Right kidney (tissue), 9 donors: ENCODE data around the gene DCLRE1B.

ENCODE experiments used
- DNase-seq: peaks from one replicate; pipeline ENCODE4 v3.0.0-alpha.2; 2016
- long read RNA-seq, 8 donors: transcript quantifications; one replicate each; lab custom pipeline, GENCODE V29; 2026

DCLRE1B gene
- long read RNA-seq, donor 1, partial matches to known transcripts, result 0 of 4 reads
- long read RNA-seq, donor 1, other reads (novel, unspliced or antisense), result 0 of 4 reads
- long read RNA-seq, donor 2, partial matches to known transcripts, result 0 of 1 reads
- long read RNA-seq, donor 2, other reads (novel, unspliced or antisense), result 0 of 1 reads
- long read RNA-seq, donor 3, partial matches to known transcripts, result 0 of 2 reads
- long read RNA-seq, donor 3, other reads (novel, unspliced or antisense), result 0 of 2 reads
- long read RNA-seq, donor 4, partial matches to known transcripts, result 0 of 3 reads
- long read RNA-seq, donor 4, other reads (novel, unspliced or antisense), result 0 of 3 reads
- long read RNA-seq, donor 5, partial matches to known transcripts, result 0 of 3 reads
- long read RNA-seq, donor 5, other reads (novel, unspliced or antisense), result 0 of 3 reads
- long read RNA-seq, donor 6, partial matches to known transcripts, result 0 of 1 reads
- long read RNA-seq, donor 6, other reads (novel, unspliced or antisense), result 0 of 1 reads
- long read RNA-seq, donor 7, transcript DCLRE1B-201 (4 exons, 3,940 nt), result major isoform, 5 of 10 reads
- long read RNA-seq, donor 7, partial matches to known transcripts, result 5 of 10 reads
- long read RNA-seq, donor 7, other reads (novel, unspliced or antisense), result 0 of 10 reads
- long read RNA-seq, donor 8, transcript DCLRE1B-201 (4 exons, 3,940 nt), result major isoform, 6 of 13 reads
- long read RNA-seq, donor 8, partial matches to known transcripts, result 6 of 13 reads
- long read RNA-seq, donor 8, other reads (novel, unspliced or antisense), result 0 of 13 reads

DNA sequence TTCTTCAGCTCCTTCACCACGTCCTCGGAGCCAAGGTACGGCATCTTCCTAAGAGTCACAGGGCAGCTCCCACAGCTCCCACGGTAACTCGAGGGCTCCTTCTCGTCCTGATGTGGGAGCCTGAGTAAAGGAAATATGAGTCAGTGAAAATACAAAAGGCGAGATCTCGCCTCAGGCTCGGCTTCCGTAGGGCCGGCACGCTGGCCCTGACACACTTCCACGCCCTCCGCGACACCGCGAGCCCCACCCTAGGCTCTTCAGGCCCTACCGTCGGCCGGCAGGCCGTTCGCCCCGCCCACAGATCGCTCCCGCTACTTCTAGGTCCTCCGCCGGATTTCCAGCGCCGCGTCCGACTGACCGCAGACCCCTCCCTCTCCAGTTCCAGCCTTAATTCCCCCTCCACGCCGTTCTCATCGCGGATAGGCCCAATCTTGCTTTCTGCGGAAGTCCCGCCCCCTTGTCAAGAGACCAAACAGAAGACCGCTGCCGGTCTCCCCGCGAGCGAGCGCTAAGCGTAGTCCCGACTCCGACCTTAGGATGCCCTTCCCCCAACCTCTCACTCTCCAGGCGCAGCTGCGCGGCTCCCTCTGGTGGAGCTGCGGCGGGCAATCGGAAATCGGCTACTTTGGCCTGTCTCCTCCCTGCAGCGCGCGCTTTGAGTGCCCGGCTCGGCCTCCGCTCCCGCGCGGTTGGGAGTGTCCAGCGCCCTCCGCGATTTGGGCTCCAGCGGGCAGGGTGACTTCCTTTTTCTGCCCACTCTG lies at the start of gene DCLRE1B, which contains the start of gene AP4B1:
DCLRE1B (plus strand) TSS at position 653 of the 761 bp plus-strand sequence. CDS start 261 bp downstream, outside the sequence.
AP4B1 (minus strand) TSS at position 126 of the 761 bp plus-strand sequence; CDS start at position 44, 82 bp downstream.
- peak; percentile 90 for DNase-seq

DNA sequence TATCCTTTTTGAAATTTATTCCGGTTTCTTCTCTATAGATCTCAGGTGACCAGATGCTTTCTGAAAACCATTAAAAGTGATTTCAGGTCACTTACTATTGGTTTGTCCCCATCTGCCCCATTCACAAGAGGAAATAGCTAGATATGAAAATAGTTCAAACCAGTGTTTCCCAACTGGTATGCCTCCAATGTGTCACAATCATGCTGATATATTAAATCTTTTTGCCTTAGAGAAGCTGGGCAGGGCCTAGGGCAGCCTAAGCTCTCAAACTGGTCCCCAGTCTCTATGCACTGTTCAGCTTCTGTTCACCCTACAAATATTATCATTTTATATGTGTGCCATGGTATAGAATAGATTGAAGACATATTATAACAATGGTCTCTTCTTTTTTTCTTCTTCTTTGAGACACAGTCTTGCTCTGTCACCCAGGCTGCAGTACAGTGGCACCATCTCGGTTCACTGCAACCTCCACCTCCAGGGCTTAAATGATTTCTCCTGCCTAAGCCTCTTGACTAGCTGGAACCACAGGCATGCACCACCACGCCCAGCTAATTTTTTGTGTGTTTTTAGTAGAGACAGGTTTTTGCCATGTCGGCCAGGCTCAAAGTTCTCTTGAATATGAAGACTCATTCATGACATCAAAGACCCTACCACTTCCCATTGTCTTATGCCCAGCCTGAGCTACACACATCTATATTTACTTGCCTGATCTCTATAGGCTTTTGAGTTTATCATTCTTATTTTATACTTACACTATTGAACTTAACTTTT lies 49.3 kb upstream of the DCLRE1B start:
- DNase-seq, result no peak

DNA sequence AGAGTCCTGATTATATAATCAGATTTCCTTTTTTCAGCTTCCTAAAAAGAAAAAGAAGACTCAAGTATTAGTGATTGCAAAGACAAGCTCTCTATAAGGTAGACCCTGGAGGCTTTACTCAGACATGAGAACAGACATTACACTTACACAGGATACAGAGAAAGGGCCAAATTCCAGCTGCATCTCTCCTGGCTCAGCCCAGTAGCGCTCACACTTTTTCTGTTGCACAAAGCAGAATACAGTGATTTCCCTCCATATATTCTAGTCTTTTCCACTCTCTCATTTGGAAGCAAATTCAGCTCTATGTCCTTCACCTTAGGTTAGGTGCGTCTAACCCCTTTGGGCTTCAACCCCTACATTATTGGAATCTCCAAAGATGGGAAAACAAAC lies 48.7 kb upstream of the DCLRE1B start:
- no peak for DNase-seq

DNA sequence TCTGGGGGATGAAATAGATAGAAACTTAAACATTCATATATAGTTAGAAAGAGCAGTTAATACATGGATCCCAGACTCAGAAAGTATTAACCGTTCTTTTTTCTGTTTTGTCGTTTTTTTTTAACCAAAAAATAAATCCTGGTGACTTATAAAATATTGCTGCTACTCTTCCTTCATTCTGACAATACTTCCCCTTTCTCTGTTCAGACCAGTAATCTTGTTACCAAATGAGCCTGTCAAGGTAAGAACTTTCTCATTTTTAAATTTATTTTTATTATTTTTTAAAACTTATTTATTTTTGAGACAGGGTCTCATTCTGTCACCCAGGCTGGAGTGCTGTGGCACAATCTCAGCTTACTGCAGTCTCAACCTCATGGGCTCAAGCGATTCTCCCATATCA lies 47.4 kb upstream of the DCLRE1B start:
- DNase-seq, result no peak

DNA sequence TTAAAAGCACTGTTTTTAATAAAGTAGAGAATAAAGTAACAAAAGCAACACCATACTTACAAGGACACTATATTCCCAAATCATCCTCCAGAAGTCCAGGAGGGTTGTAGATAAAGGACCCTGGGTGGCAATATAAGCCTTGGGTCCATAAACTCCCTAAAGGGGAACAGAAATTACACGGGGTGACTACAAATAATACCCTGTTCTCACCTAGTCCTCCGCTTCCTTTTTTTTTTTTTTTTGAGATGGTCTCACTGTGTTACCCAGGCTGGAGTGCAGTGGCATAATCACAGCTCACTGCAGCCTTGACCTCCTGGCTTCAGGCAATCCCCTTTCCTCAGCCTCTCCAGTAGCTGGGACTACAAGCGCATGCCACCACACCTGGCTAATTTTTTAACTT lies 46.7 kb upstream of the DCLRE1B start:
- no peak for DNase-seq

DNA sequence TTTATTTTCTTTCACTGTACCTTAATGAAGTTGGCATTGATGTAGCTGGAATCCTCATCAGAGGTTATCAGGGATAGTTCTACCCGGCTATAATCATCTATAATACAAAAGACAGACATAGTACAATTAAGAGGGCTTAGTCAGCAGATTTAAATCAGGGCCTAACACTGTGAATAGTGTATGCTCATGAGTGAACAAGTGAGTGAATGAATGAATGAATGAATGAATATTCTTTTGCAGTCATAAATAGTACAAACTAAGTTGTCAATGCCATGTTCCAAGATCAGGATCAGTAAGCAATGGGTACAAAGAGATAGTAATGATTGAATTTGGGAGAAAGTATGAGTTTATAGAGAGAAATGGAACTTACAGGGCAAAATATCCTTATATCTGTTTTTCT lies 46.1 kb upstream of the DCLRE1B start:
- DNase-seq, result no peak

DNA sequence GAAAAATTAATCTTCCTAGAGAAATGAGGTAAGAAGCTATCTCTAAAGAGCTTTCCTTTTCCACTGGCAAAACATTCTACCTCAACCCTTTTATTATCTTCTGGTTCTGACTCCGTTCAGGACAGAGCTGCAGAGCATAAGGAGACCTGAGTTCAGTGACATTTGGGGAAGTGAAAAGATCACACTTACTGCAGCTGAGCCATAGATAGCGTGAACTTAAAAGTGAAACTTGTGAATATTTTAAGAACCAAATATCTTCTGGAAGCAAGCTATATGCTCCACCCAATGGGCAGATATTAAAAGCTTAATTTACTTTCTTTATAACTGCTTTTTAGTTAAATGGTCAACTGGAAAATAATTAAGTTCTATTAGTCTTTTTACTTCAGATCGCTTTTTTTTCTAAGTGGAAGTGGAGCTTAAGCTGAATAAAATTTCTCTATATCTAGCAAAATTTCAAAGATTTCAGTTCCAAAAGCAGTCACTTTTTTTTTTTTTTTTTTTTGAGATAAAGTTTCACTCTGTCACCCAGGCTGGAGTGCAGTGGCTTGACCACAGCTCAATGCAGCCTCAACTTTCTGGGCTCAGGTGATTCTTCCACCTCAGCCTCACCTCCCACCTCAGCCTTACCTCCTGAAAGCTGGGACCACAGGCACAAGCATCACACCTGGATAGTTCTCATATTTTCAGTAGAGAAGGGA lies 45.5 kb upstream of the DCLRE1B start:
- no peak for DNase-seq

DNA sequence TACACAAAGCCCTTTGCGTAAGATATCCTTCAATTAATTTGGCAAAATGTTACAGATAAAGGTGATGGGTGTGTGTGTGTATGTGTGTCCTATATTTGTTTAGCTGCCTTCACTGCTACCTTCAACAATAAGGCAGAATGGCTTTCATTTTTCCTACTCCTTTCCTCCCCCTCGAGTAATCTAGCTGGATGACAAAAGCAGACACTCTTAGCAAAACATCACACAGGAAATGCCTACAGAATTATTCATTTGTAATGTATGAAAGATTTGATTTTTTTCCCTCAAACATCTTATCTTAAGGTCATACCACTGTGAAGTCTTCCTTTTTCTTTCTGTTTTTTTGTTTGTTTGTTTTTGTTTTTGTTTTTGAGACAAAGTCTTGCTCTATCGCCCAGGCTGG lies 44.2 kb upstream of the DCLRE1B start:
- no peak for DNase-seq

DNA sequence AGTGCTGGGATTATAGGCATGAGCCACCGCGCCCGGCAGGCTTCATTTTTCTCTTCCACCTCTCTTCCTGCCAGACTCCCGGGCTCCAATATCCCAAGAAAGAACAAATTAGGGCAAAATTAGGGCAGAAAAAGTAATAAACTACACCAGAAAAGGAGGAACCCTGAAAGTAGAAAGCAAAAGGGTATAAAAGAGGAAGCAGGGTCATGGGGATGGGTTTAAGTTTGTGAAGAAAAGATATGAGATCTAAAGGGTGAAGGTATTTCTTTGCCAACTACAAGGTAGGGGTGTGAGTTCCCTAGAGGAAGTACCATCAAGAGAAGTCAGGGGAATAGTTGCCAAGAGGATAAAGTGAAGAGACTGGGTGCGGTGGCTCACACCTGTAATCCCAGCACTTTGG lies 43.5 kb upstream of the DCLRE1B start:
- no peak for DNase-seq

DNA sequence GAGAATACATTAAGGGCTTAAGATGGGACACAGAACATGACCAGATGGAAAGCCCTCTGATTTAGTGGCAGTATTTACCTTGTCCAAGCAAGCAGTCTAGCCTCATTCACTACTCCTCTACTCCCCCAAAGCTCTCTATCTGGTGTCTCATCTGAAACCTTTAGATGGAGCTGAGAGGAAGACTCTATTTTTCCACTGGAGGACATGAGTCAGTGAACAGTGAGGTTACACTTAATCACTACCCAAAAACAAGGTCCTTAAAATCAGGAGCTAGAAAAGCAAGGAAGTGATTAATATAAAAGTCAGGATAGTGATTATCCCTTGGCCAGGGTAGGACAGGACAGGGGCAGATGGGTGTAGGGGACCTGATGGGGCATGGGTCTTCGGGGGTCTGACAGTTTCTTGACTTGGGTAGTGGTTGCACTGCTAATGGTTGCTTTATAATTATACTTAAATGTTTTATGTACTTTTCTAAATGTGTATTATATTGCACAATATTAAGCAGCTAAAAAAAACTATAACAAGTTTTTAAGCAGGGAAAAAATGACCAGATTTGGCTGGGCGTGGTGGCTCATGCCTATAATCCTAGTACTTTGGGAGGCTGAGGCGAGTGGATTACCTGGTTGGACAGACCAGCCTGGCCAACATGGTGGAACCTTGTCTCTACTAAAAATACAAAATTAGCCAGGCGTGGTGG lies 36.6 kb upstream of the DCLRE1B start:
- DNase-seq, result no peak

DNA sequence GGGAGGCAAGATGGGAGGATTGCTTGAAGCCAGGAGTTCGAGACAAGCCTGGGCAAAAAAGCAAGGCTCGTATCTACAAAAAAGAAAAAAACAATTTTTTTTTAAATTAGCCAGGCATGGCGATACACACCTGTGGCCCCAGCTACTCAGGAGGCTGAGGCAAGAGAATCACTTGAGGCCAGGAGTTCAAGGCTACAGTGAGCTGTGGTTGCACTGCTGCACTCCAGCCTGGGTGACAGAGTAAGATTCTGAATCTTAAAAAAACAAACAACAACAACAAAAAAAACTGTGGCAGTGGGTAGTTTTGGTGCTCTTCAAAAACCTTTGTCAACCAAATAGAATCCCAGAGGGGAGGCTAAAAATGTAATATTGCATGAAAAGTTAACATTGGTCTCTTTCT lies 34.3 kb upstream of the DCLRE1B start:
- no peak for DNase-seq

DNA sequence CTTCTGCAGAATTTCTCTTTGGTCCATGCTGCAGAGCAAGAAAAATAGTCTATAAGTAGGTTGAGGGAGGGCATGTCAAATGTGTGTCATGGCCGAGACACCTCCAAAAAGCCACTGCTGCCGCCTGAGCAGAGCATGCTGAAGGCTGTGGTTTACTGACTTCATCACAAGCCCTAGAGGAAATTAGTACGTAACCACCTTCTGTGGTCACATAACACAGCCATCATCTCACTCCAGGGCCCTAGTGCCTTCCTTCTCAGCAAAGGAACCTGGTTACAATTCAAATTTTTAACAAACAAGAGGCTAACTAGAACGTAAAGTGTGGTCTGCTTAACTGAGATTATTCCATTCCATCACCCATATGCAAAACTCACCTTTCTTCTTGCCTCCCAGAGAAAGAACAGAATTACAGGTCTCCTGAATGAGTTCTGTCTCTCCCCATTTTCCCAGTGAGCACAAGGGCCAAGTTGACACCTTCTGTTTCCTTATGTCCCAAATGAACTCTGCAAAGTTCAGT lies 33.5 kb upstream of the DCLRE1B start, which contains the start of gene PTPN22:
PTPN22 (minus strand) TSS at position 116 of the 517 bp plus-strand sequence.
- DNase-seq, result no peak

DNA sequence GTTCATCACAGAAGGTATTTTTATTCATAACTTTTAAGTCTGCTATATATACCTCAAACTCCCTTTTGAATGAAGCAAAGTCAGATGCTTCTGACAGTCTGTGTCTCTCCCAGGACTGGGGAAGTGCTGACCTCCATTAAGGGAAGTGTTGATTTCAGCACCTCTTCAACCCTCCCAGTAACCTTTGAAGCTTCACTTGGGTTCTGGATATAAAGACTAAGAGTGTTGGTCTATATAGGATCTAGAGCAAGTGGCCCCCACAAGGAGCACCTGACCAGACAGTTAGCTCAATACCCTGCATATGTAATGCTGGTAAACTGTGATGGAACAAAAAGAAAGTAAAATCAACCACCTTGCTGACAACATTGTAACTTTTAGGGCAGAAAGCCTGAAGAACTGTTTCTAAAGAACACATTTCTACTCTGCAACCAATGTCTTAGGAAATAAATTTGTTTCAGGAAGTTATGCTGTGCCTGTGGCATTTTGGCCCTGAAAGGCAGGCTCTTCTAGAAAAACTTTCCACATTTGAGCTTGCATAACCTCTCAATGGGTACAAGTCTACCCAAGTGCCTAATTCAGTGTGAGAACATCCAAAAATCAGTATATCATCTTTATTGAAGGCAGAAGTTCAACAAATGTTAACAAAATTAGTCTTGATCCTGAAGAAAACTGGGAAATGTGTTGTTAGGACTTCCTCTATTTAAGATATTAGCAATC lies 32.7 kb upstream of the DCLRE1B start:
- DNase-seq, result no peak

DNA sequence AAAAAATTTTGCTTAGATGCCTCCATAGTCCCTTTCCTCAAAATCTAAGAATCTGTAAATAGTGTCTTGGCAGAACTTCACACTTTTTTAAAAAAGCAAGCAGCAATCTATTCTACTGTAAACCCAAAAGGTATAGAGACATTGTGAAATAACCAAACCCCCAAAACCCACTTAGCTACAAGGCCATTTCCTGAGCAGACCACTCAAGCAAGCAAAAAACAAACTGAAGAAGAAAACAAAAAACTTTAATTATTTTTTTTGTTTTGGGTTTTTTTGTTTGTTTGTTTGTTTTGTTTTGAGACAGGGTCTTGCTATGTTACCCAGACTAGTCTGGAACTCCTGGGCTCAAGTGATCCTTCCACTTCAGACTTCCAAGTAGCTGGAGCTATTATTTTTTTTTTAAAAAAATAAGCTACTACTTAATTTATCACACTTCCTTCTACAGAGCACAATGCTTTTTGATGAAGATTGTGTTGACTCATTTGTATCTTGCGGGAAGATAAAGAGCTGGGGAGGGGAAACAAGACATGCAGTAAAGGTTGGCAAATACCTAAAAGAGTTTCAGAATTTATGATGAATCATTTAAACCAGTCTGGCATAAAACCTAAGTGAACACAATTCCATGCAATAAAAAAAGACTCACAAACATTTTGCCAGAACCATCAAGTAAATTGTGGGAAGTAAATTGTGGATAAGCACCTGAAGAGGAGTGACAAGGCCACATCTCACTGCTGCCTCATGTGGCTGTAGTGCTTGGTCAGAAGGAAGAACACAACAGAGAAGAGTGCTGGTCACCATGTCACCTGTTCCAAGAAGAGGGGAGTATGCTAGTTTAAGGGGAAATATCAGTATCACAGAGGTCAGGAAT lies 30.9 kb upstream of the DCLRE1B start:
- no peak for DNase-seq

DNA sequence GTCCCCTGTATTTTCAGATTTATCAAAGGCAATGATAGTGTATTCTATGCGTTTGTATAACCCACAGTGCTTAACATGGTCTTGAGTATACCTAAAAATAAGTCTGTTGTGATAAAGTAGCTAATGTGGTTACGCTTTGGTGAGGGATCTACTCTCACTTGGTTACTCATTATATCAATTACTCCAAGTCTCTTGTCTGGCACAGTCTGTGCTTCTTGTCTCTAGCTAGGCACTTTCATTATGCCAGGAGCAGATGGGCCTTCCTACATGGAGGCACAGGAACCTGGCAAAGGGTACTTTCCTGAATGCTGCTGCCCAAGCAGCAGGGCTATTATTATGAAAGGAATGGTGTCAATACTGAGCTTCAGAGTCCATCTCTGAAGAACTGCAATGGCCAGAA lies 29.4 kb upstream of the DCLRE1B start:
- DNase-seq, result no peak

DNA sequence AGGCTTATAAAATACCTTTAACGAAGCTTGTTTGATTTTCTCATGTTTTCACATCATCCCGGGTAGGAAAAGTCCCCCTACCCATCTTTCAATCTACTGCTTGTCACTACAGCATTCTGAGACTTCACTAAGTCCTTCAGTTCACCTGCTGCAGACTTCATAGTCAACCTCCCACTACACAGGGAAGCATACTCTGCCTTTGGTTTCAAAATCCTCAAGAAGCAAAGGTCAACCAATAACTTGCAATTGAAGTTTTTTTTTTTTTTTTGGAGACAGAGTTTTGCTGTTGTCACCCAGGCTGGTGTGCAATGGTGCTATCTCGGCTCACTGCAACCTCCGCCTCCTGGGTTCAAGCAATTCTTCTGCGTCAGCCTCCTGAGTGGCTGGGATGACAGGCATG lies 28.9 kb upstream of the DCLRE1B start:
- DNase-seq, result no peak

DNA sequence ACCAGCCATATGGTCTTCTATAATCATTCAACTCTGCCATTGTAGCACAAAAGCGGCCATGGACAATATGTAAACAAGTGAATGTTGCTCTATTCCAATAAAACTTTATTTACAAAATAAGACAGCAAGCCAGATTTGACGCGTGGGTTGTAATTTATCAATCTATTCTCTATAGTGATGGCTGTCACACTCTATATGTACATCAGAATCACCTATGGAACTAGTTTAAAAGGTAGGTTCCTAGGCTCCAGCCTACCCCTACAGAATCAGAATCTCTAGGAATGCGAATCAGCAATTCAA lies 25.4 kb upstream of the DCLRE1B start:
- DNase-seq, result no peak

DNA sequence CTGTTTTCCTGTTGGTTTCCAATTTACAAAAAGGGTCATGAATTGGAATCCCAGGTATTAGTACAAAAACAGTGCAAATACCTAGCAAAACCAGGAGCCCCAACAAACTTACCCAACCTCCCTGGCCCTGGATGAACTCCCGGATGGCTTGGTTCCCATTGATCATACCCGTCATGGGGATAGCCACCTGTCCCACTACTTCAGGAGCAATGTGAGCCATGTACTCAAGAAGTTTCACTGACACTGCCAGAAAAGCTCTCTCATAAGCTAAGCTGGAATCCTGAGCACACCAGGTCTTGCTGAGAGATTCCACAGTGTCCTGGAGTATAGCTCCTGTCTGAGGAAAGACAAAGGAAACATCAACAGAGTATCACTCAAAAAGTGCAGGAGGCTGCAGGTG lies 23.5 kb upstream of the DCLRE1B start:
- DNase-seq, result no peak
